ENCODE results near the gene TMEM217.

TMEM217 gene

DNA sequence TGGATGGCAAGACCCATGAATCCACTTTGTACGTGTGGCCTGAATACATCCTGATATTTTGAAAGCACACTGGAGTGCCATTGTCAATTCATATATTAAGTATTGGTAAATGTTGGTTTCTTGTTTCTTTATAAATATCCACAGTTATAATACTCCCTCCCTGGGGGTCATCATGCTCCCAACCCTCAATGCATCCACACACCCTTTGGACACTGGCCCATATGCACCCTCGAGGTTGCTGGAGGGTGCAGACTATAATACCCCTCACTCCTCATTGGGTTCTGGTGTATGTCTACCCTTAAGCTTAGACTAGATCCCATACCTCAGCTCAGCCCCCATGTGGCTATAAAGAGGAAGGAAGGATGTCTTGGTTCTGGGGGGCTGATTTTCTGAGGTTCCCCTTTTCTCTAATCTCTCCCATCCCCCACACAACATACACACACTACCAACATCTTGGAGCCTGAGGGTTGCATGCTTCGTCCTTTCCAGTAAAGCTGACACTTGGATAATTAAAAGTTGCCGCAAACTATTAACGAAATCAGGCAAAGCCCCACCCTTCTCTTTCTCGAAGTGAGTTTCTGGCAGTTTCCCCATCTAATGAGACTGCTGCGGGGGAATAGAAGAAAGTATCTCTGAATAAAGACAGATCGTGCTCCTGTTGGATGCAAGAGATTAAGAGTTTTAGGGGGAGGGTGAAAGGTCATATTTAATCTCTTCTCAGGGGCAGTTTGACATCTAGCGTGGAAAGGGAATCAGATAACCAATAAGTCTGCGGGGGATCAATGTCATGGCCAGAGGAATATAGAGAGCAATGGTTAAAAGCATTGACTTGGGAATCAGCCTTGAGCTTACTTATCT lies 80.6 kb downstream of the TMEM217 start:
- no peak for TF ChIP-seq EZH2phosphoT487 (conservative IDR thresholded peaks at IDR 0.05; ENCODE audit: low read length)
- peak; percentile 11 for TF ChIP-seq CTCF (IDR thresholded peaks at IDR 0.05; ENCODE audit: insufficient read depth, low read length, poor library complexity, severe bottlenecking)
- Histone ChIP-seq H4K20me1 (ENCODE audit: low read depth, low read length) (peaks cover 34% of the 10 kb centered on the region), H3F3A (ENCODE audit: insufficient read depth) (peaks cover 56% of the 10 kb centered on the region), H3K9me2 (replicated peaks; ENCODE audit: insufficient read depth, low read length) (no peaks in the 10 kb centered on the region), H3K36me3 (ENCODE audit: low read length) (peaks cover 34% of the 10 kb centered on the region), H3K4me3 (ENCODE audit: insufficient read depth, low read length, poor library complexity, severe bottlenecking) (no peak overlapping the region), H3K27ac (ENCODE audit: low read depth, low read length) (no peak overlapping the region), H3K9ac (ENCODE audit: low read length) (no peak overlapping the region), H2AFZ (ENCODE audit: low read depth, low read length, severe bottlenecking) (no peak overlapping the region), H3K4me2 (ENCODE audit: low read depth, low read length, poor library complexity, severe bottlenecking) (no peak overlapping the region), H3K9me3 (ENCODE audit: insufficient read depth, low read length) (no peaks in the 10 kb centered on the region), H3K79me2 (ENCODE audit: insufficient read depth, low read length) (peaks cover 25% of the 10 kb centered on the region), H3K27me3 (ENCODE audit: low read length) (no peaks in the 10 kb centered on the region)

DNA sequence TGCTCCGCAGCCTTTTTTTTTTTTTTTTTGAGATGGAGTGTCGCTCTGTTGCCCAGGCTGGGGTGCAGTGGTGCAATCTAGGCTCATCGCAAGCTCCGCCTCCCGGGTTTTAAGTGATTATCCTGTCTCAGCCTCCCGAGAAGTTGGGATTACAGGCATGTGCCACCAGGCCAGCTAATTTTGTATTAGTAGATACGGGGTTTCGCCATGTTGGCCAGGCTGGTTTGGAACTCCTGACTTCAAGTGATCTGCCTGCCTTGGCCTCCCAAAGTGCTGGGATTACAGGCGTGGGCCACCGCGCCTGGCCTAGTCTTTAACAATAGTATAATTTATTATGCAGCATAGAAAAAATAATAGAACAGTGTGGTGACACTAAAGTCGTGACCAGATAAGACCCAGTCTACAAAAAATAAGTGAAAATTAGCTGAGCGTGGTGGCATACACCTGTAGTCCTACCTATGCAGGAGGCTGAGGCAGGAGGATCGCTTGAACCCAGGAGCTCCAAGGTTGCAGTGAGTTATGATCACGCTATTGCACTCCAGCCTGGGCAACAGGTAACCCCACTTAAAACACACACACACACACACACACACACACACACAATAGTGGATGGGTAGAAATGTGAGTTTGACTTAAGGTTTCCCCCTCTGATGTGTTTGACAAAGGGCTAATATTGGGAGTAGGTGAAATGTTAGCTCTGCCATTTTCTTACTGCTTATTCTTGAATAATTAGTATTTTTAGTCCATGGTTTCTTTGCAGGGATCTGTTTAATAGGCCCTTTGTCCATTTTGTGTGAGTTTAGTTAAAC lies 81.5 kb downstream of the TMEM217 start:
- H4K20me1 ChIP-seq (ENCODE audit: low read depth, low read length), result peaks cover 35% of the 10 kb centered on the region
- peaks cover 39% of the 10 kb centered on the region for H3K36me3 ChIP-seq (ENCODE audit: low read length)
- no peak overlapping the region for H2AFZ ChIP-seq (ENCODE audit: low read depth, low read length, severe bottlenecking)
- H3F3A ChIP-seq (ENCODE audit: insufficient read depth), result peaks cover 63% of the 10 kb centered on the region
- H3K27ac ChIP-seq (ENCODE audit: low read depth, low read length), result no peak overlapping the region
- H3K9me2 ChIP-seq (replicated peaks; ENCODE audit: insufficient read depth, low read length), result no peaks in the 10 kb centered on the region
- no peak overlapping the region for H3K9ac ChIP-seq (ENCODE audit: low read length)
- H3K4me2 ChIP-seq (ENCODE audit: low read depth, low read length, poor library complexity, severe bottlenecking), result no peak overlapping the region
- no peak overlapping the region for H3K4me3 ChIP-seq (ENCODE audit: insufficient read depth, low read length, poor library complexity, severe bottlenecking)
- H3K9me3 ChIP-seq (ENCODE audit: insufficient read depth, low read length), result no peaks in the 10 kb centered on the region
- H3K27me3 ChIP-seq (ENCODE audit: low read length), result no peaks in the 10 kb centered on the region
- TF ChIP-seq EZH2phosphoT487 (conservative IDR thresholded peaks at IDR 0.05; ENCODE audit: low read length) (no peak), CTCF (IDR thresholded peaks at IDR 0.05; ENCODE audit: insufficient read depth, low read length, poor library complexity, severe bottlenecking) (no peak)
- H3K79me2 ChIP-seq (ENCODE audit: insufficient read depth, low read length), result peaks cover 32% of the 10 kb centered on the region

- H3F3A ChIP-seq (ENCODE audit: insufficient read depth), result peaks cover 65% of the 10 kb centered on the region
- TF ChIP-seq EZH2phosphoT487 (conservative IDR thresholded peaks at IDR 0.05; ENCODE audit: low read length), result no peak
- TF ChIP-seq CTCF (IDR thresholded peaks at IDR 0.05; ENCODE audit: insufficient read depth, low read length, poor library complexity, severe bottlenecking), result no peak
- peak overlapping the region; percentile 5 for H3K27ac ChIP-seq (ENCODE audit: low read depth, low read length)
- H3K27me3 ChIP-seq (ENCODE audit: low read length), result no peaks in the 10 kb centered on the region
- H3K4me3 ChIP-seq (ENCODE audit: insufficient read depth, low read length, poor library complexity, severe bottlenecking), result no peak overlapping the region
- H3K9me3 ChIP-seq (ENCODE audit: insufficient read depth, low read length), result no peaks in the 10 kb centered on the region
- peaks cover 41% of the 10 kb centered on the region for H3K79me2 ChIP-seq (ENCODE audit: insufficient read depth, low read length)
- H3K9ac ChIP-seq (ENCODE audit: low read length), result no peak overlapping the region
- H3K9me2 ChIP-seq (replicated peaks; ENCODE audit: insufficient read depth, low read length), result no peaks in the 10 kb centered on the region
- peaks cover 45% of the 10 kb centered on the region for H3K36me3 ChIP-seq (ENCODE audit: low read length)
- peaks cover 35% of the 10 kb centered on the region for H4K20me1 ChIP-seq (ENCODE audit: low read depth, low read length)
- no peak overlapping the region for H2AFZ ChIP-seq (ENCODE audit: low read depth, low read length, severe bottlenecking)
- peak overlapping the region; percentile 14 for H3K4me2 ChIP-seq (ENCODE audit: low read depth, low read length, poor library complexity, severe bottlenecking)
These were observed 82.3 kb downstream of the TMEM217 start for GRCh38 chr6:37175332-37176267.

Measured in SU-DHL-6 (cell line).